GM18858 (cell line): ENCODE results near the gene TRIP11.
"Not testable (repeated sequence)": the region's sequence is repeated elsewhere in the genome, so short reads cannot be mapped to it uniquely, and the experiment has no call there.

Experiments used
- ATAC-seq: cut with Tn5 transposase; IDR thresholded peaks from one replicate; pipeline ENCODE4 v1.9.1; 2021; ENCODE audit not compliant: unreplicated experiment

Gene TRIP11

DNA sequence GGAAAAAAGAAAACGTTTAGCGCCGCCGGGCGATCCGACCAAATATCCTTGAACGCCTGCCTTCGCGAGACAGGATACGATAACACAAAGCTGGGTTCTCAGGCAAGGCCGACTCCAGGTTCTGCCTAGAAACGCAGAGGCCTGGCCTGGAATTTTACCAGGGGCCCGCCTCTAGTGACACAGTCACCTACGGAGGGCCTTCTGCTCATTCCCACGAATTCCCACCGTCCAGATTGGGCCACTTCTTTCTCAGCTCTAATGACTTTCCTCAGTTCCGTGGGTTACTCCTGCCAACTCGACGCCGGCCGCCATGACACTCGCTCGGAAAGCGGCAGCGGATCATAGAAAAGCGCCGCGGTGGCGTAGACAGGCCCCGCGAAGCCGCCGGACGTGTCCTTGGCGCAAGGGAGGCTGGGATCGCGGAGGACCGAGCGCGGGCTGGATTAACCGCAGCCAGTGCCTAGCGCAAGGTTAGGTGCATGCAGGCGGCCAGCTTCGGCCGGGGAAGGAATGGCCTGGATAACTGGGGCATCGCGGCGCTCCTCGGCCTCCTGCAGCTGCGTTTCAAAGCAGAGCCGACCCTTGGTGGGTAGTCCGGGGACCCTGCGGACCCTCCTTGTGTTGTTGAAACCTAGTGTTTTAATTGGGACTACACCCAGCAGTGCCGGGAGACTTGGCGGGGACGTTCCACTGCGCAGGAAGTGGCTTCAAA, at the start of gene TRIP11:
TSS of gene TRIP11 (minus strand) at position 341 of the 712 bp plus-strand sequence. CDS start 374 bp downstream, outside the sequence.
- peak; percentile 82 for ATAC-seq

DNA sequence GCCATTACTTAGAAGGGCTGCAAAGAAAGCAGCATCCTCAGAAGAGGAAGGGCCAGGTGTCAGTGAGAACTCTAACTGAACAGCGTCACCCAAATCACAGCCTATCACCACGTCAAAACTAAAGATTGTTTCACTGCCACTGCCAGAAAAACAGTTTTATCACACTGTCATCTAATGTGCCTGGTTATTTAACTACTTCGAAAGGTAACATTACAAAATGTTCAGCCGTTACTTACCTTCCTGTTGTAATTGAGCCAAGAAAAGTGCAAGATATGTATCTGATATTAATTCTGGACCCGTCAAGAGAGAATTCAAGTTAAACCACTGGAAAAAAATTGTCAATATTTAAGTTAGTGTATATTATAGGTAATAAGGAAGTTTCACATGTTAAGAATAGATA, 48.6 kb upstream of the TRIP11 start:
- no peak for ATAC-seq

DNA sequence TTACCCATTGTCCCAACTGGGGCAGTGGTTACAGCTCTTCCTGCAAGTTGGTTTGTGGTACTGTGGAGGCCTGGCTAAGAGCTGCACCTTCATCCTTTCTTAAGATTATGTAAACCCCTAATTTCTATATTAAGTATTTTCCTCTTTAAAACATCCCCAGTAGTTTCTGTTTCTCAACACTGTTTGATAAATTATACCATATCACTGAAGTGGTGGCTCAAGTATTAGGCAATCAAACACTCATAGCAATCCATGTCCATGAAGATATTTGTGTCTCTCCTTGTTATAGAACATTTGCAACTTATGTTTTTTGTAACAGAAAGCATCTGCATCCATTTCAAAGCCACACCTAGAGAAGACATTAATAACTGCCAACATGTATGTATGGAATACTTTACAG, 34.7 kb upstream of the TRIP11 start:
- ATAC-seq, result no peak

DNA sequence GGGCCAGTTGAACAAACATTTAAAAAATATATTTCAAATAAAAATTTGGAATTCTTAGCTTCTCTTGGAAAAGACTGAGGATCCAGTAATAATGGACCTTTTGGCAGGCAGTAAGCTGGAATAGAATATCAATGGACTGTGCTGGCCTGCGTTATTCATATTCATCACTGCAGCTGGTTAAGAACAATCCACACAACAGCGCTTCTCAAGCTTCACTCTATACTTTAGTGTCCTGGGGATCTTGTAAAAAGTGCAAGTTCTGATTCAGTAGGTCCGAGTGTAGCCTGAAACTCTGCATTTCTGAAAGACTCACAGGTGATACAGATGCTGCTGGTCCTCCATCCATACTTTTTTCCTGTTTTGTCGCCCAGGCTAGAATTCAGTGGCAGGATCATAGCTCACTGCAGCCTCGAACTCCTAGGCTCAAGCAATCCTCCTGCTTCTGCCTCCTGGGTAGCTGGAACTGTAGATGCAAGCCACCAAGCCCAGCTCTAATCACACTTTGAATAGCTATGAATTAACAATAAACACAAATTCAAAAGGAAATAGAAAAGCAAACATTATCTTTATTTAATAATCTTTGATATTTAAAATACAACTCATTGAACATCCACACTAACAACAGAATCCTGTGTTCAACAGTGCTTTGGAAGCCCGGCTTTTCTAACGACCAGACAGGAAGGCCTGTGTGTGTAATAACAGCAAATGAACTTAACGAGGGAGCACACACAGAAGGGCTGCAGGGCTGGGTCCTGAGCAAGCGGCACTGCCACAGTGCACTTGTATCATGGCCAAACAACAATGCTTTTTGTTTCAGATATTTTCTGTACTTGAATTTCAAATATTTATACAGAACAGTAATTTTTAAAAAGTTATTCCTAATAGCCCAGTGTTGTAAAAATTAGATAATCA, 18.4 kb upstream of the TRIP11 start:
- no peak for ATAC-seq

DNA sequence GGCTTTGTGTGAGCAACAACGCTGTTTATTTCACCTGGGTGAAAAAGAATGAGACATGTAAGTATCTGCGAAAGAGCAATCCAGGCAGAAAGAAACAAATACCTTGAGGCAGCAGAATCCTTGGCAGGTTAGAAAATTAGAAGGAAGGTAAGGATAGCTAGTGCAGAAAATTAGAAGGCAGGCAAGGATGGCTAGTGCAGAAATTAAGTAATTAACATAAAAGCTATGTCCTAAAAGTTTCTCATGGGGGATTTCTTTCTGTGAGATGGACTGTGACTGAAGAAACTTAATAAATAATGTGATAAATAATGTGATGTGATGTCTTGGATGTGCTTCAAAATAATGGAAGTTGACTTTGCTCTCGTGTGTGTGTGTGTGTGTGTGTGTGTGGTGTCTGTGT, 9.9 kb upstream of the TRIP11 start:
- no peak for ATAC-seq

DNA sequence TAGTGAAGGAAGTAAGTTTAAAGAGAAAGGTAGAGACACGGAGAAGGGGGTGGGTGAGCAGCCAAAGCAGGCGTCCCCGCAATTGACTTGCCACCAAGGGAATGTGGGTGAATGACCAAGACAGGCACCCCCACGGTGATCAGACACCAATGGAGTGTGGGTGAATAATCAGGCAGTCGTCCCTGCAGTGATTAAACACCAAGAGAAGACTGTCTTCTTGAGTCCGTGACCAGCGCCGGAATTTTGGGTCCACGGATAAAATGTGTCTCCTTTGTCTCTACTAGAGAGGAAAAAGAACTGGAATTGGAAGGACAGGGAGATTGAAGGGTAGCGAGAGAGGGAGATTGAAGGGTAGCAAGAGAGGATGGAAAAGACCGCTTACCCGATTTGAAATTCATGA, 9.4 kb upstream of the TRIP11 start:
- ATAC-seq, result not testable (repeated sequence)

DNA sequence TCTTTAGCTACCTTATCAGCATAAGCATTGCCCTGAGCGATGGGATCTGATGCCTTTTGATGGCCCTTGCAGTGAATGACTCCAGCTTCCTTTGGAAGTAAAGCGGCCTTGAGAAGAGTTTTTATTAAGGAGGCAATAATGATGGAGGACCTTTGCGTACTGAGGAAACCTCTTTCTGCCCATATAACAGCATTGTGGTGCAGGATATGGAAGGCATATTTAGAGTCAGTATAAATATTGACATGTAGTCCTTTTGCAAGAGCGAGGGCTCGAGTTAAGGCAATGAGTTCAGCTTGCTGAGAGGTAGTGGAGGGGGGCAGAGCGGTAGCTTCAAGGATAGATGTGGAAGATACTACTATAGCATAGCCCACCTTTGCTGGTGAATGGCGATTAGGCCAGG, 6.0 kb upstream of the TRIP11 start:
- not testable (repeated sequence) for ATAC-seq

DNA sequence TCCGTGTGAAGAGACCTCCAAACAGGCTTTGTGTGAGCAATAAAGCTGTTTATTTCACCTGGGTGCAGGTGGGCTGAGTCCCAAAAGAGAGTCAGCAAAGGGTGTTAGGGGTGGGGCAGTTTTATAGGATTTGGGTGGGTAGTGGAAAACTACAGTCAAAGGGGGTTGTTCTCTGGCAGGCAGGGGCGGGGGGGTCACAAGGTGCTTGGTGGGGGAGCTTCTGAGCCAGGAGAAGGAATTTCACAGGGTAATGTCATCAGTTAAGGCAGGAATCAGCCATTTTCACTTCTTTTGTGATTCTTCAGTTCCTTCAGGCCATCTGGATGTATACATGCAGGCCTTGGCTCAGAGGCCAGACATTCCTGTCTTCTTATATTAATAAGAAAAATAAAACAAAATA, 1.9 kb upstream of the TRIP11 start:
- not testable (repeated sequence) for ATAC-seq

DNA sequence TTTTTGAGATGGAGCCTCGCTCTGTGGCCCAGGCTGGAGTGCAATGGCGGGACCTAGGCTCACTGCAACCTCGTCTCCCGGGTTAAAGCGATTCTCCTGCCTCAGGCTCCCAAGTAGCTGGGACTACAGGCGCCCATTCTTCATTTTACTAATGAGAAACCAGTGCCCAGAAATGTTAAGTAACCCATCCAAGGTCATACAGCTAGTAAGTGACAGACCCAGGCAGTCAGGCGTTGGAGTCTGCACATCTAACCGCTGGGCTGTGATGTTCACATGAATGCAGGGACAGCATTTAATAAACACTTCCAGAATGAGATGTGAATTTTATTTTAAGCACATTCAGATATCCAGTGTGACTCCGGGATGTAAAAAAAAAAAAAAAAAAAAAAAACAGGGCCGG, 1.3 kb upstream of the TRIP11 start:
- ATAC-seq, result no peak

DNA sequence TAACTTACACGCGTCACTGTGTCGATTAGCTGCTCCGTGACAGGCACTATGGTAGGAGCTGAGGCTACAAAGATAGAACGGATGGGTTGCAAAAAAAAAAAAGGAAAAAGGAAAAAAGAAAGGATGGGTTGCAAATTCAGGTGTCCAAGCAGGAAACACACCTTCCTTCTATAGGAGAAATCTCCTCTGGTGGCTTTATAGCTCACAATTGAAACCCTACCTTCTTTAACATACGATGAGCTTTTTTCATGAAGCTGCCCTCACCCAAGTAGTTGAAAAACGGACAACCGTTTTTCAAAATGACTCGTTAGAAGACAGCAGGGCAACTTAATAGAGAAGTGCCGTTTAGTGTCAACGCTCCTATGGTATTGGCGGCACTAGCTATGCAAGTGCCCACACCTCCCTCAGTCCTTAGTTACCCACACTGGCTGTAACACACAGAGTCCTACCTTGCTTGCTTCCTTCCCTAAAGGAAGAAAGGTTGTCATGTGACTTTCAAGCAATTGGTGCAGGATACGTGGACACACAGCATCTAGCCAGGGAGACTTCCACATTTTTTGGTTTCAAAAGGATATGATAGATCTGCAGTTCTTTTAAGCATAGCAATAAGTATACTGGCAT, 682 bp upstream of the TRIP11 start:
- ATAC-seq, result peak; percentile 20

DNA sequence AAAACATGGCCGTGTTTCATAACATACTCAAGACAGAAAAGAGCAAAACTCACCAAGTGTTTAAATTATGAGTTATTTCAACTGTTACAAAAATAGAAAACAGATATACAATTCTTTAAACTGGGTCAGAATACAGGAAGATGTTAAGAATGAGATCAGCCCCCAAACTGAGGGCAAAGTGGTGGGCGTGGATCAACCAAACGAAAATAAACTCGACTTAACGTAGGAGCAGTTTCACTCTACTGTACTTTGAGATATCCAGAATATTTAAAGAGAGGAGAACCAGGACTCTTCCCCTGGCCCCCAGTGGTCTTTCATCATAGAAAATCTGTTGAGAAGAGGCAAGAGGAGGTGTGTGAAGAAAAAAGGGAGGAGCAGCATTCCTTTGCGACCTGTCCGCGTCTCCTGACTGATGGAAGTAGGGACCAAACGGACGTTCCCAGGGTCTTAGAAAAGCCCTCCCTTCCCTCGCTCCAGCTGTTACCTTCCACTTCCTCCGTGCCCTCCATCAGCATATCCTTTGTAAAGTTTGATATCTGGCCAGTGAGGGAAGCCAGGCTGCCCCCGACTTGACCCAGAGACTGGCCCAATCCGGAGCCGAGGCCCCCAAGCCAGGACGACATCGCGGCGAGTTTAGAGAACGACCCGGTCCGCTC, 668 bp downstream of the TRIP11 start:
- ATAC-seq, result no peak

DNA sequence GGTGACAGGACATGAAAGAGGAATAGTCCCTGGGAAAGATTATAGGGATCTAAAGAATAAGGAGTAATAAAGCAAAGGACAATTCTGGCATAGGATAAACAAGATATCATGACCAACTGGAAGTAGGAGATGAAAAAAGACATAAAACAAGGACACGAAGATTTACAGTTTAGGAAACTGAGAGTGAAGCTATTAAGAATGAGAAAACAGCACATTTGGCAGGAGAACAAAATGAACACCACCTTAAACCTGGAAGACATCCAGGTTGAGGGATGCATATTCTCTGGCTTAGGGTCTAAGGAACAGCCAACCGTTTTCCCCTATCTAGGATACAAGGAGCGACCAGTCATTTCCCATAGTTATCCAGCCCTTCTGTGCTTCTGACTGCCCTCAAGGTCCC, 1.9 kb downstream of the TRIP11 start:
- no peak for ATAC-seq

DNA sequence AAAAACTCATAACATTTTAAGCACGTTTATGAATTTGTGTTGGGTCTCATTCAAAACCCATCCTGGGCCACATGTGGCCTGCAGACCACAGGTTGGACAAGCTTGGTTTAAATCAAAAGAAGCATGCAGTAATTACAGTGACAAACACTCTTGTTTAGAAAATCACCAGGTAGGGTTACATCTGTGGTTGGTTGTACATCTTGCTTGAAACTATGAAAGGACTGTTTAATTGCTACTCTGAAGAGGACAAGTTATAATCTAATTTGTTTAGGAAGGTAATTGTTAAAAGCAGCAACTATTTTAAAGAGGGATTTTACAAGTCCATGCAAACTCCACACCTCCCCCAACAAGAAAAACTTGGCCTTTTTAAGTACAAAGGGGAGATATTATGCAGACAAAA, 4.0 kb downstream of the TRIP11 start:
- no peak for ATAC-seq

DNA sequence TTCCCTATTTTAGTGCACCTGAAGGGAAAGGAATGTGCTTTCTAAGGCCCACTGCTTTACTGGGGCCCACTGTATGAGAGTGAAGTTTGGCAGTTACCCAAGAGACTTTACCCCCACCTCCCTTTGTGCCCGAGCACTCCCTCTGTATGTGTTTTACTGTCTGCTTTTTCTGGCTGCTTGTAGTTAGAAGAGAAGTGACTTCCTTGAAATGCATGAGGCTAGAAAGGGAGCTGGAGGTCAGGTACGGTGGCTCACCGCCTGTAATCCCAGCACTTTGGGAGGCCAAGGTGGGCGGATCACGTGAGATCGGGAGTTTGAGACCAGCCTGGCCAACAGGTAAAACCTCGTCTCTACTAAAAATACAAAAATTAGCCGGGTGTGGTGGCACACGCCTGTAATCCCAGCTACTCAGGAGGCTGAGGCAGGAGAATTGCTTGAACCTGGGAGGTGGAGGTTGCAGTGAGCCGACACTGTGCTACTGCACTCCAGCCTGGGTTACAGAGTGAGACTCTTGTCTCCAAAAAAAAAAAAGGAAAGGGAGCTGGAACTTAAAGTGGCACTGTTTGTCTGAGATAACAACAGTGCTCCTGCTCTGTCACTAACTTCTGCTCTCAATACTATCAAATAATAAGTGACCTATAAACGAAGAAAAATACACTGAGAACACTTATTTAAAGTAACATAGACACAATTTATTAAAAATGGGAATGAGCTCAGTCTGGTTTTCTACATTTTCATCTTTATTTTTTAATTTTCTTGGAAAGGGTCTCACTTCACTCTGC, 5.8 kb downstream of the TRIP11 start:
- no peak for ATAC-seq

DNA sequence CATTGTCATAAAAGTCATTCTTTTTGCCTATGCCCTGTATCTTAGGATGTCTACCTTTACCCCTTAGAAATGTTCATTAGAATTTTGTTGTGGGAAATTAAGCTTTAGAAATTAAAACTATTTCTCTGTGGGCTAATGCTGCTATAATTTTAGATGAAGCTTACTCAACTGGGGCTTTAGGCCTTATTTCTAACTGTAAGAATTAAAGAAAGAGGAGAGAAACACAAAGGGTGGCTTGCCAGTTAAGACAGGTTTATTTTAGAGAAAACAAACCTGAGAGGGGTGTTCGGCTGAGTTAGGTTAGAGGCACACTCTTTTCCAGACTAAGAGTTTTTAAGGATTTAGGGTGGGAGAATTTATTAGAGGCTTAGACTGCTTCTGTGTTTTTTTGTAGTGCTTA, 6.4 kb downstream of the TRIP11 start:
- no peak for ATAC-seq

DNA sequence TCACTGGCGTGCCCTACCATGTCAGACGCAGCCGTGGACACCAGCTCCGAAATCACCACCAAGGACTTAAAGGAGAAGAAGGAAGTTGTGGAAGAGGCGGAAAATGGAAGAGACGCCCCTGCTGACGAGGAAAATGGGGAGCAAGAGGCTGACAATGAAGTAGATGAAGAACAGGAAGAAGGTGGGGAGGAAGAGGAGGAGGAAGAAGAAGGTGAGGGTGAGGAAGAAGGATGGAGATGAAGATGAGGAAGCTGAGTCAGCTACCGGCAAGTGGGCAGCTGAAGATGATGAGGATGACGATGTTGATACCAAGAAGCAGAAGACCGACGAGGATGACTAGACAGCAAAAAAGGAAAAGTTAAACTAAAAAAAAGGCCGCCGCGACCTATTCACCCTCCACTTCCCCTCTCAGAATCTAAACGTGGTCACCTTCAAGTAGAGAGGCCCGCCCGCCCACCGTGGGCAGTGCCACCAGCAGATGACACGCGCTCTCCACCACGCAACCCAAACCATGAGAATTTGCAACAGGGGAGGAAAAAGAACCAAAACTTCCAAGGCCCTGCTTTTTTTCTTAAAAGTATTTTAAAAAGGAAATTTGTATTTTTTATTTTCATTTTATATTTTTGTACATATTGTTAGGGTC, 13.2 kb downstream of the TRIP11 start:
- ATAC-seq, result no peak

DNA sequence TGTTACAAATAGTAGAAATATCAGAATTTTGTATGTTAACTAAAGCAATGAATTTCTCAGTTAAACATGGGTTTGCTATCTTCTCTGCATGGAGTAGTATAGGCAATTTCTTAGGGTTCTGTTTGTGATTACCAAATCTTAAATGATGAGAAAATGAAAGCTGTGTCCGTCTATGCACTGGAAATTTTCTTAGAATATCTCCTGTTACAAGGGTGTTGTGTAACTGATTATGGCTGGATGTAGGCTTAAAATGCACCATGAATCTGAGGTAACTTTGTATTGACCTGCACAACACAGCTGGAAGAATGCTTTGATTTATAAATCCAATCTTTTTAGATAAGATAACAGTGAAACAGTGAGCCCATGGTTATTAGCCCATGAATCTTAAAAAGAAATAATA, 17.8 kb downstream of the TRIP11 start:
- no peak for ATAC-seq

DNA sequence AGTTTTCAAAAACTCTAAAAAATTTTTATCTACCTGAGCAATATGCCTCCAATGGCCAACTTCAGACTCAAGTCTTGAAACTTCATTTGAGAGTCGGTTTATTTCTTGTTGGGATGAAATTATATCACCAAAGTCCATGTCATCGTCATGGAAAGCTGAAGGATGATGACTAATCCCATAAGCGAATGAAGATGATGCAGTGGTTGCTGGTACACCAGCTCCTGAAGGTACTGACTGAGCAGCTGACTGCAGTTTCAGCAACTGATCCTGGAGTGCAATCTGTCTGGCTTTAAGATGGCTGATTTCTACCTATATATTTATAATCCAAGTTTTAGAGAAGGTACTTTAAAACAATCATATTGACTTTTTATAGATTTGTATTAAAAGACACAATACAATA, 18.3 kb downstream of the TRIP11 start:
- ATAC-seq, result no peak

DNA sequence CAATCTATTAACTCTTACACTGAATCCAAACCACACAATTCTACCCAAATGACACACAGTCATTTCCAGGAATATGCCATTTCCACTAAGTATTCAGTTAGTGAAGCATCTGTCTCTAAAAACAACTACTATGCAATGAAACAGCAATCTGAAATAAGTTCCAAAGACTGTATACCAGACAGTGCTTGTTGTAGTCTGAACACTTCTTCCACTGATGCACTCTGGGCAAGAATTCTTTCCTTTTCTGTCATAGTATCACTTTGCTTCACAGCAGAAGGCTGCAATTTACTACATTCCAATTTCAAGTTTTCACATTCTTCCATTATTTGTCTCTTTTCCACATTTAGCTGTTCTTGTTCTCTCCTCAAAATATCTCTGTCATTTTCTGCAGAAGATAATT, 25.8 kb downstream of the TRIP11 start:
- ATAC-seq, result no peak

DNA sequence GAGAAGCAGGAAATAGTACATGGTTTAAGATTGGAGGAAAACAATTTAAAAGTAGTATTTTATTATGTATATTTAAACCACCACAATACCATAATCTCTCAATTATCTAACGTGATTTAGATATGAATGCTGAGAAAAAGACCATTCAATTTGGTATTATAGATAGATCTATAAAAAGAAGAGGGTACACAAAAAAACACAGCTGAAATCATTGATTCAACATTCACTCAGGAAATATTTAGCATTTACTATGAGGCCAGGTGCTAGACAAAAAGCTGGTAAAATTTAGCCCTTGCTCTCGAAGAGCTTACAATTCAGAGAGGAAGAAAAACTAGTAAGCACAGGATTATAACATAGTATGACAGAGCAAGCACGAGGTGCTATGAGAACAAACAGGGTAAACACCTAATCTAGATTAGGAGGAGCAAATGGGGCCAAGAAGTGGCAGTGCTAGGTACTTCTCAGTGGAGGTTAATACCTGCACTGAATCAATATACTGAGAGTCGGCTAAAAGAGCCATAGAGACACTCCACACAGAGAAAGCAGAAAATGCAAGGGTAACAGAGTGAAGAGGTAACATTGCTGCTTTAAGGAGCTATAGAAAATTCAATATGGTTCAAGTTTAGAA, 27.6 kb downstream of the TRIP11 start:
- ATAC-seq, result no peak
